HG03175 (cell line): ENCODE results near the gene HS1BP3.

Experiments
- ATAC-seq: cut with Tn5 transposase; IDR thresholded peaks from one replicate; pipeline ENCODE4 v1.9.1; 2021; ENCODE audit warnings: mild to moderate bottlenecking, moderate library complexity; ENCODE audit not compliant: unreplicated experiment

Gene HS1BP3

DNA sequence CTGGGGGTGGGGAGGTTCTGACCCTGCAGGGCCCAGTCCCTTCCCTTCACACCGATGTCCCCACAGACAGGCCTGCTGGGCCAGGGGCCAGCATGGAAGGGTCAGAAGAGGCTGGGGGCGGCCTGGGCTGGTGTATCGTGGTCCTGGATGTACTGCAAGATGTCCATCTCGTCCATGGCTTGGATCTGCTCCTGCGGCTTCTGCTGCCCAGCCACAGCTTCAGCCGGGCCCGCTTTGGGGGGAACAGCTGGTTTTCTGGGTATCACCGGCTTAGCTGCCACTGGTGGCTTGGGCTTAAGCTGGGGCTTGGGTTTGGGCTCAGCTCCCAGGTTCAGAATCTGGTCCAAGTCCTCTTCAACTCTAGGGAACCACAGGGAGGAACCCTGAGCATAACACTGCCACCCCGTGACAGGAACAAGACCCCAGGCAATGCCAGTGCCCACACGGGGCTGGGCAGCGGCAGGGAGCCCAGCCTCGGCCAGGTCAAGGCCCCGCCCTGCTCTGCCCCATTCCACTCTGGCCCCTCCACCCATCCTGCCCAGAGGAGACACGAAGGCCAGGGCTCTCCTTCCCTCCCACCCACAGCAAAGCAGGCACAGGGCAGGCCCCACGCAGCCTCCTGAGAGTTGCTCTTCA is 31.9 kb downstream of the HS1BP3 start:
- ATAC-seq: no peak

- no peak for ATAC-seq
Observed at GRCh38 chr2:20618468-20618885, 32.4 kb downstream of the HS1BP3 start.

DNA sequence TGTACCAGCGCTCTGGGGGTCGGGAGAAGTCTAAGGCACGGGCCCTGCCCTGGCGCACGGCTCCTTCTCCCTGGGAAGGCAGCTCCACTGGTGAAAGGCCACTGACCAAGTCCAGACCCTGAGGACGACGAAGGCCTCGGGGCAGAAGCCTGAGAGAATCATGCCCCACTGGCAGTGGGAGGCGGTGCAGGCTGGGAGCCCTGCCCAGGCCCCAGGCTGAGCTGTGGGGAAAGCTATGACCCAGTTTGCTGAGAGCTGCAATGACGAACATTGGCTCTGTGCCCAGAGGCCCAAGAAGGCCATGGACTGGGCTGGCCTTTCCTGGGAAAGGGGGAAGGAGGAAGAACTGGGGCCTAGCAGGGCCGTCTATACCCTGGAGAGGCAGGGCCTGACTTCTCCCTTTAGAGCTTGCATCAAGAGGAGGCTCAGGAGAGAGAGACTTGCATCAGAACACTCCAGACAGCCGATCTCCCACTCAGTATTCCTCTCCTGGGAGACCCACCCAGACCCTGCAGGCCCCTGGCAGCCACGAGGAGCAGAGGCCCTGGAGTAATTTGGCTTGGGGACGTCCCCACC is 32.9 kb downstream of the HS1BP3 start:
- ATAC-seq: no peak

DNA sequence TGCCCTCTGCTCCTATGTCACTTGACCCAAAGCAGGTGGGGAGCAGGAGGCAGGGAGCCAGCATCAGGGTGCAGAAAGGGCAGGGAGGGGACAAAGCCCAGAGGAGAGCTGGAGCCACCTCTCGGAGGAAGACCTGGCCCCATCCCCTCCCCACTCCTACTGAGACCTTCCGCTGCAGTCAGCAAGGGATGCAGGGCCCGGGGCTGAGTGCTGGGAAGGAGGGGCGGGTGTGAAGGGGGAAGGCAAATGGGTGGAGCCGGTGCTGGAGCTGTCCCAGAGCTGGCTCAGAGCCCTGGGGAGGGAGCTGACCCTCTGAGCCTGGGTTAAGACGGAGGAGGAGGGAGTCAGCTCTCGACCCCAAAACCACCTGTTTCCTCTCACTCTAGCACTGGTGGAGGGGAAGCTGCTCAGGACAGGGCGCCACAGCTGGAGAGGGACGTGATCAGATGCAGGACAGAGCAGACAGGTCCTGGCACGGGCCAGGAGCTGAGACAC is 33.8 kb downstream of the HS1BP3 start:
- ATAC-seq: no peak

DNA sequence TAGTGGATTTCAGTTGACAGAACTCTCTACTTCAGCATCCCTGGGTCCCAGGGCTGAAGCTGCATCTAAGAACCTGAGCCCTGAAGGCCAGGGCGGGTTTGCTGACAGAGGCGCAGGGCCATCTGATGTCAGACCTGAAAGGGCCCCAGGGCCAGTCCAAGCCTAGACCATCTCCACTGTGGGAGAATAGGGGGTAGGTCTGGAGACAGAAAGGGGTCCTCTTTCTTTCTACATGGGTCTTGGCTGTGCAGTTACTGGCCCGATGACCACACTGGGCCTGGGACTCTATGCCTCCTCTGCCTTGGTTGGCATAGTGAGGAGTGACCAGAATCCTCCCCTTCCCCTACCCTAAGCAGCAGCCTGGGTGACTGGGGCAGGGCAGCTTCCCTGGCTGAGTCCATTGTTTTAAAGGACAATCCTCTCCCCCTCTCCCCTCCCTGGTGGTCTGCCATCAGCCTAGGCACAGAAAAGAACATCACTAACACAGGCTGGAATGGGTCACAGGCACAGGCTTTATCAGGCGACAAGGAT is 34.5 kb downstream of the HS1BP3 start:
- ATAC-seq: no peak

DNA sequence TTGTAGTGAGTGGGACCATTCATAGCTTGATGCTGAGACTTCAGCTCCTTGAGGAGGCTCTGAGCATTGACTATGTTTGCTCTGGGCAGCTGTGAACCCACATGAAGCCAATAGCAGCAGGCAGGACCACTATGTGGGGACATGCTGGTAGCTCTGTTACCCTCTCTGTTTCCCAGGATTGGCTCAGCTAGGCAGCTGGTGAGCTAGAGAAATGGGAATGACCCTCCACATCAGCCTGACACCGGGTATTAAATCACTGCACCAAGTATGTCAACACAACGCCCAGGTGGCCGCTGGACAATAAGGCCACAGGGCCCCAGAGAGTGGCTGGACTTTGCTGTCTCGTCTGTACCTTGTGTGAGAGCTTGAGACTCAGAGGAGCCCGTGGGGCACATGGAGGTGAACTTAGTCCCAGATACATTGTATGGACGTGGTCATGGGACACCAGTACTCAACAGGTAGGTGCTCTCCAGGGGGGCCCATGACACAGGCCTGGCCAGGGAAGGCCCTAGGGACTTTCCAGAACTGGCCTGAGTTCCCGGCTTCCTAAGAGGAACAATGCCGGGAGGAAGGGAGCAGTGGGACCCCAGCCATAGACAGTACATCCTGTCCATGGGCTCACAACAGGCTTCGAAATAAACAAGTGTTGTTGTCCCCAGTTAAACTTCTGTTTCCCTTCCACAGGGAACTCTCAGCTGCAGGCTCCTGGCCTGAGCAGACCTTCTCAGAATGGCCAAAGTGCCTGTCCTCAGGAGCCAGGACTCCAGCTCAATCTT is 35.2 kb downstream of the HS1BP3 start:
- no peak for ATAC-seq

DNA sequence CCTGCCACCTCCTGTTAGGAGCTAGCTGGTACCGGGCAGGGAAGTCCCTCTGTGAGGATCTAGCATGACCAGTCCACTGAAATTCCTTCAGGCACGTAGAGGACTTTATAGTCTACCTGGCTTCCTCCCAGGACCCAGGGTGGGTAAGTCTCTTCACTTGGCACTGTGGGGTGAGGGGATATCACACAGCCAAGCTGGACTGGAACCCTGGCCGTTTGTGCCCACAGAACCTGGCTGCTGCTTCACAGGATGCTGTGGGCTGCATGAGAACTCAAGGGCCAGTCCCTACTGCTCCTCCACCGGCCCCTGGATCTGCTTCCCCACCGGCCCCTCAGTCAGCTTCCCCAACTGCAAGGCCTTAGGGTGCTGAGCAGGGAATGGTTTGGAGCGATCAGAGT is 35.8 kb downstream of the HS1BP3 start:
- no peak for ATAC-seq

DNA sequence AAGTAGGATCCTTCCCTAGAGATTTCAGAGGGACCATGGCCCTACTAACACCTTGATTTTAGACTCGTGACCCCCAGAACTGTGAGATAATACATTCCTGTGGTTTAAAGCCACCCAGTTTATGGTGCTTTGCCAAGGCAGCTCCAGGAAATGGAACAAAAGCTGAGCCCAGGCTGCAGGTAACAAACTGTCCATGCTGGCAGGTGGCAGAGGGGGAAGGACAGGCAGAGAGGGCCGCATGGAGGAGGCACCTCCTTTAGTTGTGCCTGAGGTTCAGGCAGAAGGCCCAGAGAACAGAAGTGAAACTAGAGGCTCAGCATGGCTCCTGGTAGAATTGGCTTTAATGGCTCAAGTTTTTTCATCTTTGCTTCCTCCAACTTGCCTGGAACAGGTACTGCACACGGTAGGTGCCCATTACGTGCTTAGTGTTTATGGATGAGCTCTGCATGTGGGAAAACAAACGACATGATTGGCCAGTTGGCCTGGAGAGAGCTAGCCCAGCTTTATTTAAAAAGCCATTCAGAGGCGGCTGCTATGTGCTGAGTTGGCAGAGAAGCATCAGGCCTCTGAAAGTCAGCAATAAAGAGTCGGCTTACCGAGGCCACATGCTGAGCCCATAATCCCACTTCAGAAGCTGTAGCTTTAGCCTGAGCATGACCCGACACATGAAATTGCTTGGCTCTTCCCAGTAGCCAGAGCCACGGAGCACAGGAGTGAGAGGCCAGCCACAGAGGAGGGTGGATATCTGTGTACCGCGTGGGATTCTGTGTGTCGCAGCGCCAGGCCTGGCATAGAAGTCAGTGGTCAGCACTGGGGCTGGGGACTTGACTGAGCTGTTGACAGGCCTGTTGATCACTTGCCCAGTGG is 36.5 kb downstream of the HS1BP3 start:
- no peak for ATAC-seq

- no peak for ATAC-seq
Observed at GRCh38 chr2:20612925-20613916, 37.7 kb downstream of the HS1BP3 start.

DNA sequence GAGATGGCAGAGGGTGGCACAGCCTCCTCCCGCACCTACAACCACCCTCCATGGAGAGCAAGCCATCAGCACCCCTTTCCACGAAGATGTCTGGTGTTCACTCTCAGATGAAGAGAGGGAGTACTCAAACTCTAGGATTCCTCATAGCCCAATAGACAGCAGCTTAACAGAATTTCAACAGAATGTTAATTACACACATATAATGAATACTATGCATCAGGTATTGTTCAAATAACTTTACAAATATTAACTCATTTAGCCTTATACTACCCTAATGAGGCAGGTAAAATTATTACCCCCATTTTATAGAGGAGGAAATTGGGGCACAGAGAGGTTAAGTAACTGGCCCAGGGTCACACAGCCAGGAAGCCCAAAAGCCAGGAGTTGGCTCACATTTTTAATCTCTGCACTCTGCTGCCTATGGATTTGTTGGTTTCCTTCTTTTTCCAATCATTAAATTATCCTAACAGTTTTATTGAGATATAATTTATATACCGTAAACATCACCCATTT is 39.0 kb downstream of the HS1BP3 start:
- no peak for ATAC-seq

DNA sequence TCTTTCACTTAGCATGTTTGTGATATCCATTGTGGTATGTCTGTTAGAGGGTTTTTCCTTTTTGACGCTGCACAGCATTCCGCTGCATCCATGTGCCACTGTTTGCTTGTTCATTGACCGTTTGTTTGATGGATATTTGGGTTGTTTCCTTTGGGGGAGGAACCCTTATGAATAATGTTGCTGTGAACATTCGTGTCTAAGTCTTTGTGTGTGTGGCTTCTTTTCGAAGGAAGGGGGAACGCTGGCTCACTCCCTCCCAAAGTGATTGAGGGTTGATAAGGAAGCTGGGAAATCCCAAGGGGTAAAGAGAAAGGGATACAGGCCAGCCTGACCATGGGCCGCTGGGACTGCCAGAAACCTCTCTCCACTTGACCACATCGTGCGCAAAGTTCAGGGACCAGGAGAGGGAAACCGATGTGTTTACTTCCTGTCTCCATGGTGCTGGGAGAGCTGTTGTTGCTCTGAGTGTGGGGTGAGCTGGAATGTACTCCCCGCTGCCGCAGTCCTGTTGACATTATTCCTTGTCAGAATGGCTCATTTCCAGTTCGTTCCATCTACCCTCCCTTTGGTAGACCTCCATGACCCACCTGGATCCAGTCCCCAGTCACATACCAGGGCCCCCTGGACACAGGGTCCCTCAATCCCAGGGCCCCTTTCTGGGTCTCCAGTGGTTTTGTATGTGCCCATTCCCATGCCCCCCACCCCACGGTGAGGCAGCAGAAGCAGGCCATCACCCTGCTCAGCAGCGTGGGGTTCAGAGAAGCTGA is 39.6 kb downstream of the HS1BP3 start:
- no peak for ATAC-seq

- ATAC-seq: no peak
Observed at GRCh38 chr2:20609995-20610357, 40.9 kb downstream of the HS1BP3 start.

GRCh38 chr2:20609349-20609994 is 41.4 kb downstream of the HS1BP3 start:
- no peak for ATAC-seq

DNA sequence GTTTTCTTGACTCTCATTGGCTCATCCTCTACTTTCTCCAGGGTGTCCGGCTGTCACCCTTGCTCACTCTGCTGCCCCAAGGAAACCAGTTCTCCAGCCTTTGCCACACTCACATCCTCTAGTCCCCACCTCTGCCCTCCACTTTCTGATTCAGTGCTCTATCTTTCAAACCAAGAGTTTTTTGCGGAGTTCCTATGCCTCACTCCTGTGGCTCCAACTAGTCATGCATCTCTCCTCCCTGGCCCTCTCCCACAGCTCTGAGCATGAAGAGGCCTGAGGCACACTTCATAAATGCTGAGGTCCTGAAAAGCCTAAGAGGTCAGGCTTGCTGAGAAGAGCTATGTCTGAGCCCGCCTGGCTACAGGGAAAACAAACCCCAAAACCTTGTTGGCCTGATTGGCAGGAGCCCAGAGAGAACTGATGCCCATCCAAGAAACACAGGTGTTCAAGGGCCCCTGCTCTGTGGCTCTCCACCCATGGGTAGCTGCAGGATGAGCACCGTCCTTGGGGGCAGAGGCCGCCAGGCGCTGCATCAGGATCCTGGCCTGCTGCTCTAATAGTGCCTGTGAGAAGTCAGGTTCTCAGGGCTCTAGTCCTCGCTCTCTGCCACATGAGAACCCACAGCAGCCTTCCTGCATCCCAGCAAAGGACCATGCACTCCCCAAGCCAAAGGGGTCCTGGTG is 42.1 kb downstream of the HS1BP3 start:
- ATAC-seq: no peak

DNA sequence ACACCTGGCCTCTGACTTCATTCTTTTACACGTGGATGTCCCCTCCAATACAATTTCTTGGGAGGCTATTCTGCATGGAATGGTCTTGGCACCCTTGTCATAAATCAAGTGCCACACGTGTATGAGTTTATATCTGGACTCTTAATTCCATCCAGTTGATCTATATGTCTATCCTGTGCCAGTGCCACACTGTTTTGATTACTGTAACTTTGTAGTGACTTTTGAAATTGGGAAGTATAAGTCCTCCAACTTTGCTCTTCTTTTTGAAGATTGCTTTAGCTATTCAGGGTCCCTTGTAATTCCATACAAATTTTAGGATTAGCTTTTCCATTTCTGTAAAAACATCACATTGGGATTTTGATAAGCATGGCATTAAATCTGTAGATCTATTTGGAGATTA is 43.5 kb downstream of the HS1BP3 start:
- no peak for ATAC-seq

DNA sequence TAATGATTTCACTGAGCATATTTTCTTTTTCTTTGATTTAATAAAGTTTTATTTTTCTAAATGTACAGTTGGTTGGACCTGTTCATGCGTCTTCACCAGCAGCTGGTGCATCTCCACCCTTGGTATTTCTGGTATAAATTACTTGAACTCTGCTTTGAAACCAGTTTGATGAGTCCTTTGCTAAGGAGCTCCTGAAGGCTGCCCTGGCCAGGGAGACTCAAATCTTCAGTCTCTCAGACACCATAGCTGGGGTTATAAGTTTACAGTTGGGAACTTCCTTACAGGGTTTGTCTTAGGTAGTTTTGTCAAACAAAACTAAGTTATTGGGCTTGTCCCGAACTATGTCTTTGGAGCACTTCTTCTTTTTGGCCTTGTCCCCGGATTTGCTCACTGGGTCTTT is 44.7 kb downstream of the HS1BP3 start:
- ATAC-seq: no peak

GRCh38 chr2:20604951-20605381 is 45.9 kb downstream of the HS1BP3 start:
- no peak for ATAC-seq
